NCI-H510A treated with DMSO at 0.1 percent for 48 hours (cell line): ENCODE measurements around the gene ARL13B.
A peak's percentile ranks its signal among the peaks of the same experiment; 100 is the strongest.

Experiments
- DNase-seq: peaks from one replicate; lab custom pipeline; 2025; lab: John Stamatoyannopoulos, UW

The ARL13B gene

DNA sequence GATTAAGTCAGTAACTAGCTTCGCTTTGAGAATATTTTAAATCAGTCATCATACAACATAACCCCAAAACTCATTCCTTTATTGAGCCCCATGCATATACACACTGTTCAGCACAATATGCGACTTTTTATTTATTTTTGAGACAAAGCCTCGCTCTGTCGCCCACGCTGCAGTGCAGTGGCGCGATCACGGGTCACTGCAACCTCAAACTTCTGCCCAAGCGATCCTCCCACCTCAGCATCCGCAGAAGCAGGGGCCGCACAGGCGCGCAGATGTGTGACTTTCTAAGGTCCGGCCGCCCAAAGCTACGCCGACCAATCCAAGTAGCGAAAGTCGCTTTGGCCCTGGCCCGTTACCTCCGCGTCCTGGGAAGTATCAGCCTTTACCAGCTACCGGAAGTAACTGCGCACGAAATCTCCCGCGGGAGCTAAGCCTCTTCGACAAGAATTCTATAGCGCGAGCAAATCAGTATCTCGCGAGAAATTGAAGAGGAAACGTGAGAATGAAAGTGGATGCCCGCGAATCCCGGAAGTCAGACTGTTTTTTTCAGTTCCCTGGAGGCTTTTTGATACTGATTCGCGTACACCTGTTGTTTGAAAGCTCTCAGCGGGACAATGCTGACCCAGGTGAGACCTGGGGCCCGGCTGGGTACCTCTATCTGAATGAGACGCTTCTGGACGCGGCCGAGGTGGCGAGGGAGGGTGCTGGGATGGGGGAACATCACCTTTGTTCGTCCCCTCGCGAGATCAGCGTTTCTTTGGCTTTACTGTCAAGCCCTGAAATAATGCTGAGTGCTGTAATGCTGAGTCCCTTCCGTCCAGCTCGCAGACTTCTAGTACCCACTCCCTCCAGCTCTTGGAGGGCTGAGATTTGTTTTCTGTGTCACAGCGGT lies 82.8 kb downstream of the ARL13B start, which contains the start of the genes DHFR2 and NSUN3:
Gene DHFR2, minus strand, starts transcription at position 404 of the 892 bp plus-strand sequence. CDS start 1,405 bp downstream, outside the sequence.
Gene NSUN3, plus strand, starts transcription at position 549 of the 892 bp plus-strand sequence. Its CDS starts 66 bp downstream, at position 615.
- peak; percentile 83 for DNase-seq

DNA sequence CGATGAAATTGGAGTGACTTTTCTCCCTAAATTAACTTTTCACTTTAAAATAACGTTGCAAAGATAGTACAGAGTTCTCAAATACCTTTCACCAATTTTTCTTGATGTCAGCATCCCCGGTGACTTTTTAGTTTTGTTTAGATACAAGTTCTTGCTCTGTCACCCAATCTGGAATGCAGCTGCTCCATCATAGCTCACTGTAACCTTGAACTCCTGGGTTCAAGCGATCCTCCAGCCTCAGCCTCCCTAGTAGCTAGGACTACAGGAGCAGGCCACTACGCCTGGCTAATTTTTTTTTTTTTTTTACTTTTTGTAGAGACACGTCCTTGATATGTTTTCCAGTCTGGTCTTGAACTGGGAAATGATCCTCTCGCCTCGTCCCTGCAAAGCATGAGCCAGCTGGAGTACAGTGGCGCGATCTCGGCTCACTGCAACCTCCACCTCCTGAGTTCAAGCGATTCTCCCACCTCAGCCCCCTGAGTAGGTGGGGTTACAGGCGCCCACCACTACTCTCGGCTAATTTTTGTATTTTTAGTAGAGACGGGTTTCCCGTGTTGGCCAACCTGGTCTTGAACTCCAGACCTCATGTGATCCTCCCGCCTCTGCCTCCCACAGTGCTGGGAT lies 83.7 kb downstream of the ARL13B start:
- no peak for DNase-seq

- DNase-seq, result no peak
Observed at GRCh38 chr3:94064243-94064860, 84.4 kb downstream of the ARL13B start.

DNA sequence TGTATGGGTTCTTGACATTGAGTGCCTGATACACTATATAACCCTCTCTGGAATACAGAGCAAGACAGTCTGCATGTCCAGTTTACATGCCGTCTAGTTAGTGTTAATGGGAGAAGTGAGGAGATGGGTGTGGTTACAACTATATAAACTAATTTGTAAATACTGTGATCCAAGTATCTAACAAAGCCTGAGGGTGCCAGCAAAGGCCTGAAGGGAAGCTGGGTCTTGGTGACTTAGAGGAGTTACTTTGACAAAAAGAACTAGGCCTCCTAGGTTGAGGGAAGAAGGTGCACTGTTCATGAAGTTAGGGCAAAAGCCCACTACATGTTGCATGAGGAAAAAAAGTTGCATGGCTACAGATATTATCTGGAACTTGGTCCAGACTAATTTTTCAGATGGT lies 85.2 kb downstream of the ARL13B start:
- no peak for DNase-seq

DNA sequence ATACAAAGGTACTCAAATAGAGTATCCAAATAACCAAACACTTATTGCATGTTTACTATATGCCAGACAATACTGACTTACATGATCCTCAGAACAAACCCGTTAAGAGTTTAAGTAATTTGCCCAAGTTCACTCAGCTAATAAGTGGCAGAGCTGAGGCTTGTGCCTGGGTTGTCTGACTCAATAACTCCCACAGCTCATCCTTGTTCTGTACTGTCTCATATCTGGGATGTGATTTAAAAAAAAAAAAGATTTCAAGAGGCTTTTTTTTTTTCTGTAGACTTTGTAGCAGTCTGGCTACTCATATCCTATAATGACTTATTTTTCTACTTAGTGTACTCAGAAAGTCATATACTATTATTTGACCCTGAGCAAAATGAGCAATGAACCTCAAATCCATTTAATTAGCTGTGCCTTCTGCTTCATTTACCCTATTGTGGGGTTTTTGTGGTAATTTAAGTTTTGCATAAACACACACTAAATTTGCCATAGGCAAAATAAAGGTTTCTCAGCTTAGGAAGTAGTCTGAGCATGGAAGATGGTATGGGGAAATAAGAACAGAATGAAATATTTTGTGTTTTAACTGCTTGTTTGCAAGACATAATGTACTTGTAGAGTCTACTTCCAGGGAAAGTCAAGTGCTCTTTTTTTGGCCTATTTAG lies 86.0 kb downstream of the ARL13B start:
- no peak for DNase-seq

GRCh38 chr3:94066506-94067500 lies 86.8 kb downstream of the ARL13B start:
- no peak for DNase-seq

DNA sequence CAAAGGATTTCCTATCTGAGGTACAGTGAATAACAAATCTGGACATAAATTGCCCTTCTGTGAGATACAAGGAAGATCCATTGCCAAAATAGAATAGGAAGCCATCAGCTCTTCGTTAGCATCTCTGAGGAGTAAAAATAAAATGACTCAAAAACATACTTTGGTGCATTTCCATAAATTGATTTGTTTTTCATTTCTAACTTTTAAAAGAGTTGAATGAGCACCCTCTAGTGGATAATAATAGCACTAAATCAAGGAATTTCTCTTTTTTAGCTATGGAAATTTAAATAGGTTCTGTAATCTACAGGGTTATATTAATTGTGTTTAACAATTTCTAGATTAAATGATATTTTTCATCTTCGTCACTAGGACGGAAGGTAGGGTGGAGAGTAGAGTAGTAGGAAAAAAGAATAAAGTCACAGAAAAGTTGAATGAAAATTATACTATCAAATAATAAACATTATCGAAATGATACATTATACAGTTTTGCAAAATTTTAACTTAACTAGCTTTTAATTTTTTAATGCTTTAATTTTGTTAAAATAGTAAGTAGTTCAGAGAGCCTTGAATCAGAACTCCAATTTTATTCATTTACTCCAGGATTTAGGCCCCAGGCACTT lies 89.3 kb downstream of the ARL13B start:
- peak; percentile 8 for DNase-seq

GRCh38 chr3:94070341-94070911 lies 90.5 kb downstream of the ARL13B start:
- no peak for DNase-seq

DNA sequence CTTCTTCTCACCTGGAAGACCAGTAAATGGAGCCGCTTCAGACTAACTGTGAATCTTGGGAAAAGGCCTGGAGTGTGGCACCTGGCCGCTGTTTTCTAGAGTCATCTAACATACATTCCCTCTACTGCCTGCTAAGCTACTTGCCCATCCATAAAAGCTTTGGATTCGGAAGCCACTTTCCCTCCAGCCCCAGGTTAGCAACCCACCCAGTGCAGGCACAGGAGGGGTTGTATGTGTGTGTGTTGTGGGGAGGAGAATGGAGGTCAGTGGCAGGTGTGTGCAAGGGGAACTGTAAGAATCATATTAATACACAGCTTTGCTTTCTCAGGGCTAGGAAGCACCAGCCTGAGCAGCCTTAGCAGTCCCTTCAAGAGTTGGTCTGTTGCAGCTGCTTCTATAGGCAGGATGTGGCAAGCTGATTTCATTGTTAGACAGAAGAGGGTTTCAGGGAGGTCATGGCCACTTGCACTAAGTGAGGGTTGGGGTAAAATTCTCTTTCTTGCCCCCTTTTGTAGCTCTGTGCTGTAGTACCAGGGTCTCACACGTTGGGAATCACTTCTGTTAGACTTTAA lies 91.8 kb downstream of the ARL13B start:
- no peak for DNase-seq

- DNase-seq, result no peak
Observed at GRCh38 chr3:94076055-94076454, 96.1 kb downstream of the ARL13B start.

DNA sequence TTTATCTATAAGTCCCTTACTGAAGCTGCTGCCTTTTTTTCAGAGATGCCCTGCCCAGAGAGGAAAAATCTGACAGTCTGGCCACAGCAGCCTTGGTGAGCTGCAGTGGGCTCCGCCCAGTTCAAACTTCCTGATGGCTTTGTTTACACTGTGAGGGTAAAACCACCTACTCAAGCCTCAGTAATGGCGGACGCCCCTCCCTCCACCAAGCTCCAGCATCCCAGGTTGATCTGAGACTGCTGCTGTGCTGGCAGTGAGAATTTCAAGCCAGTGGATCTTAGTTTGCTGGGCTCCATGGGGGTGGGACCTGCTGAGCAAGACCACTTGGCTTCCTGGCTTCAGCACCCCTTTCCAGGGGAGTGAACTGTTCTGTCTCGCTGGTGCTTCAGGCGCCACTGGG lies 100.6 kb downstream of the ARL13B start:
- peak; percentile 12 for DNase-seq

DNA sequence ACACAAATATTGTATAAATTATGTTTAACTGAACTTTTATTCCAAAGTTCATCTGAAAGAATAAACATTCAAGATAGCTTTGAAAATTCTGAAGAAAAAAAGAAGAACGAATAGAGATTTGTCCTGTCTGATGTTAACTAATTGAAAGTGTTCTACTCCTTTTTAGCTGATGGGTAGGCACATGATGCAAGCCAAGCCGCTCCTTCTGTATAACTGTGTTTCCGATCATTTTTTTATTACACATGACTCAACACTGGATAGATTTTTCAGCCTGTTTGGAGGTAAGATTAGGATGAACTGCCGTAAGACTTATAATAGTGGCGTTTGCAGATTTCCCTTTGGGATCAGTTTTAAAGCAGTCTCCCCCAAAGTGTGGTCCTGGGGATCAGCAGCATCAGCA lies 101.9 kb downstream of the ARL13B start:
- DNase-seq, result no peak

GRCh38 chr3:94082391-94082937 lies 102.5 kb downstream of the ARL13B start:
- no peak for DNase-seq

DNA sequence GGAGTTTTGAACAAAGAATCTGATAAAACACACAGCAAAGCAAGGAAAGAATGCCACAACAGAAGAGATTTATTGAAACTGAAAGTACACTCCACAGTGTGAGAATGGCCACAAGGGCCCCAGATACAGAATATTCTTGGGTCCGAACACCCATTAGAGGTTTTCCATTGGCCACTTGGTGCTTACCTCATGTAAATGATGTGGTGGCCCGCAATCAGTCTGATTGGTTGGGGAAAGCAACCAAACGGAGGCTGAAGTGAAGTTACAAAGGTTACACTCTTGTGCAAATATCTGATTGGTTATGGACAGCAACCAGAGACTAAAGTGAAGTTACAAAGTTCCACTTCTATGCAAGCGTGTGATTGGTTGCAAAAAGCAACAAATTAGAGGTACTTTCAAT lies 103.3 kb downstream of the ARL13B start:
- DNase-seq, result no peak

DNA sequence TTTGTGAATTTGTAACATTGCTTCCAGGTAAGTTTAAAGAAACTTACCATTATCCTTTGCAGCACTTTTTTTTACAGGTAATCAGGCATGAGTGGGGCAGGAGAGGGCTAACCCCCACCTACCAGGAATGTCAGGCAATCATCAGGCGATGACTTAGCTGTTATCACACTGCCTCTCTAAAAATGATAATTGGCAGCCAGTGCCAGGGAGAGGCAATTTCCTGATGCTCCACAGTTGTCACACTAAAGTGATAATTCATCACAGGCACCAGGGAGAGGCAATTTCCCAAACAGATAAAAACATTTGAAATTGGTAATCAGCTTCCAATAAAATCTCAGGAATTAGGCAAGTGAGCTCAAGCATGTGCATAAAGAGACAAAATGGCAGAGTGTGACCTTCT lies 109.2 kb downstream of the ARL13B start:
- no peak for DNase-seq

DNA sequence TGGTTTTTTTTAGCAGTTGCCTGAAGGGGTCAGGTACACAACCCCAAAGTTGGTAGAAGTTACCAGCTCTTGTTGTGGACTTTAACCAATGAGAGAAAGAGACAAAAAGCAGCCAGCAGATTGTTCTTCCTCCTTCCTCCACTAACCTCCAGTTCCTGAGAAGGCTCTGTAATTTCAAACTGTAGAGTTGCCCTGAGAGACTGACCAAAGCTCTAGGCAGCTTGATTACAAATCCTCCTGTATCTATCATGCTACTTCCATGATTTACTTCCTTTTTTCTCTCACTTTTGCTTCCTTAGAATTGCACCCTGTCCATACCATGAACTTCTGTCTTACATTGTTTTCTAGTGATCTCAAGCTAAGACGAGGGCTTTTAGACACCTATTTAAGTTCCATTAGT lies 112.1 kb downstream of the ARL13B start:
- no peak for DNase-seq

GRCh38 chr3:94093151-94093550 lies 113.2 kb downstream of the ARL13B start:
- DNase-seq, result no peak

GRCh38 chr3:94095111-94095510 lies 115.2 kb downstream of the ARL13B start:
- DNase-seq, result no peak

- no peak for DNase-seq
Observed at GRCh38 chr3:94098452-94098851, 118.5 kb downstream of the ARL13B start.

DNA sequence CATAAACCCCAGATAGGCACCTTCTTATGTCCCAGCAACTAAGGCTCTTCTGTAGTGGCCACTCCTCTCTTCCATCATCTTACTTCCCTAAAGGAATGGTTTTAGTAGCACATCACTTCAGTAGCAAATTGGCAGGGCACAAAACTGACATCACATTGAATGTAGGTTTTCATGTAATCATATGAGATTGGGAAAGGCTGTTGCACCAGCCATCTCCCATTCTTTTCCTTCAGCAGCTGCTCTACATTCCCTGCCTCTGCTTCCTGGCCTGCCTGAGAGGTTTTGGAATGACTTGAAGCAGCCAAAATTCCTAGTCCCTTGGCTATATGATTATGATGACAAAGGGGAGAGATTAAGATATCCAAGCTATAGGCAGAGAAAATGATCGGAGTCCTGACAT lies 119.4 kb downstream of the ARL13B start:
- DNase-seq, result no peak
